ENCODE measurements around the gene CDO1.

DNA sequence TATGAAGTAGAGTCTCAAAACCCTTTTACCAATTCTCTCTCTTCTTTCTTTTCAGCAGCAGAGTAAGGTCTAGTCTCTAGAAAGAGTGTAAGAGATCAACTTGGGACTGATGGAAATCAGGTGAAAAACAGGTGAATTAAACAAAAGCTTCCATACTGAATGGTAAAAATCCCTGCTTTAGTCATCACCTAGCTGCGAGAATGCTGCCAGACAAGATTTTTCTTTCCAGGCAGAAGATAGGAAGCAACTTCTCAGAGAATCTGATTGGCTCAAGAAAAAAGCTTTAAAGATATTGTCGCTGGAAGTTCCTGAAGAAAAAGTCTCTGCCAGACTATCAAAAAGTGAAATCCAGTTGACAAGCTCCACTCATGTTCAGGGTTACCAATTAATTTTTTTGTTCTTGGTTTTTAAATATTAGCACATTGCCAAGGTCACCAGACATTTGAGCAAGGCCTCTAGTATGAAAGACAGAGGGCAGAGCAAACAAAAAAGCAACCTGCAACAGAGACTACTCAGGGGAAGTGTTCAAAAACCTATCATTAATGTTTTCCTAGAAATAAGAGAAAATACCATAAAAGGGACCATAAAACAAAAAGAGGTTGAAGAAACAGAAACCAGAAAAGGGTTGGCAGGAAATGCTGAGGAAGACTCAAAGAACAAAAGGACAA, 9.3 kb downstream of the CDO1 start:
- TF ChIP-seq POLR2A (IDR thresholded peaks at IDR 0.05; ENCODE audit: low read depth, low read length), result no peak
- no peak for TF ChIP-seq POU2F2 (IDR thresholded peaks at IDR 0.05; ENCODE audit: low read depth, low read length)
- TF ChIP-seq POLR2AphosphoS5 (IDR thresholded peaks at IDR 0.05; ENCODE audit: low read depth, low read length), result no peak

Data from GM12891 (cell line).